Gastrocnemius medialis (tissue), 4 donors: ENCODE measurements around the gene PBX3. TPM values are rescaled to one million over a fixed set of nuclear protein-coding genes. Genes with fewer than 3 reads are reported as not detected.

Source experiments
- ATAC-seq, 2 donors: fragments of 150-250 bp; one replicate each; pipeline ENCODE4 v1.9.1; 2016
- DNase-seq, 2 donors: peaks; one replicate each; pipeline ENCODE4 v3.0.0-alpha.2; 2019
- H3K27ac ChIP-seq, 4 donors: fragments of 200-600 bp; sonication (generic); 1 replicate in 1 of 4; 2 replicates in 3 of 4; pipeline ENCODE4 v1.5.1; 2016 to 2018; ENCODE audit warnings: mild to moderate bottlenecking in 2 of 4, moderate library complexity in 1 of 4
- H3K27me3 ChIP-seq, 3 donors: fragments of 200-600 bp; sonication (generic) in 2 of 3; 1 replicate in 1 of 3; 2 replicates in 2 of 3; pipeline versions ENCODE4 v1.5.1 to v1.6.0; 2016 to 2019; ENCODE audit warnings: mild to moderate bottlenecking in 1 of 3, moderate library complexity in 1 of 3
- H3K36me3 ChIP-seq, 2 donors: fragments of 200-600 bp; sonication (generic) in 1 of 2; one replicate each; pipeline ENCODE4 v1.5.1; 2017 to 2018
- H3K4me1 ChIP-seq, 2 donors: fragments of 200-600 bp; sonication (generic) in 1 of 2; one replicate each; pipeline ENCODE4 v1.5.1; 2016 to 2017; ENCODE audit warnings: mild to moderate bottlenecking in 2 of 2
- H3K4me3 ChIP-seq, 4 donors: fragments of 200-600 bp; sonication (generic) in 3 of 4; 1 replicate in 1 of 4; 2 replicates in 3 of 4; pipeline ENCODE4 v1.5.1; 2016 to 2019; ENCODE audit warnings: mild to moderate bottlenecking in 2 of 4
- H3K9me3 ChIP-seq, 3 donors: fragments of 200-600 bp; sonication (generic) in 2 of 3; 1 replicate in 1 of 3; 2 replicates in 2 of 3; pipeline ENCODE4 v1.5.1; 2016 to 2019
- POLR2A ChIP-seq, 2 donors: fragments of 450-650 bp; IDR thresholded peaks; one replicate each; pipeline ENCODE4 v1.6.1; 2017; ENCODE audit warnings: antibody characterized with exemption in 2 of 2, mild to moderate bottlenecking in 2 of 2, moderate library complexity in 2 of 2
- in situ Hi-C, 4 donors: fragments of 200-750 bp; cut with MboI; loops; one replicate each; pipeline versions ENCODE4 v1.15.0 to v1.8.0; 2017; ENCODE audit warnings: low sequenced_read_pairs in 4 of 4
- intact Hi-C: fragments of 100-400 bp; cut with DNase I; formaldehyde crosslinking; loops from one replicate; pipeline ENCODE4 v1.15.1; 2023; ENCODE audit warnings: low total_unique reads
- total RNA-seq, 4 donors: library from RNA; depleted of rRNA; stranded (reverse); fragments of >200 nt; gene quantifications; one replicate each; pipeline versions ENCODE4 v1.1.0 to v1.2.3, GENCODE V29; 2016
- TF ChIP-seq, protein P1 (sequence below), 5 experiments: fragments of 450-650 bp in 3 of 5; fragments of 200-600 bp in 2 of 5; sonication (generic) in 2 of 5; IDR thresholded peaks in 4 of 5; conservative IDR thresholded peaks in 1 of 5; 1 replicate in 4 of 5; 2 replicates in 1 of 5; pipeline ENCODE4 v1.5.1; 2016 to 2019; ENCODE audit warnings: antibody characterized with exemption in 5 of 5, mild to moderate bottlenecking in 3 of 5, moderate library complexity in 3 of 5

Gene PBX3
- total RNA-seq, 4 donors from 2014 or later, result 6.6 to 31.0 (median 9.6) TPM

DNA sequence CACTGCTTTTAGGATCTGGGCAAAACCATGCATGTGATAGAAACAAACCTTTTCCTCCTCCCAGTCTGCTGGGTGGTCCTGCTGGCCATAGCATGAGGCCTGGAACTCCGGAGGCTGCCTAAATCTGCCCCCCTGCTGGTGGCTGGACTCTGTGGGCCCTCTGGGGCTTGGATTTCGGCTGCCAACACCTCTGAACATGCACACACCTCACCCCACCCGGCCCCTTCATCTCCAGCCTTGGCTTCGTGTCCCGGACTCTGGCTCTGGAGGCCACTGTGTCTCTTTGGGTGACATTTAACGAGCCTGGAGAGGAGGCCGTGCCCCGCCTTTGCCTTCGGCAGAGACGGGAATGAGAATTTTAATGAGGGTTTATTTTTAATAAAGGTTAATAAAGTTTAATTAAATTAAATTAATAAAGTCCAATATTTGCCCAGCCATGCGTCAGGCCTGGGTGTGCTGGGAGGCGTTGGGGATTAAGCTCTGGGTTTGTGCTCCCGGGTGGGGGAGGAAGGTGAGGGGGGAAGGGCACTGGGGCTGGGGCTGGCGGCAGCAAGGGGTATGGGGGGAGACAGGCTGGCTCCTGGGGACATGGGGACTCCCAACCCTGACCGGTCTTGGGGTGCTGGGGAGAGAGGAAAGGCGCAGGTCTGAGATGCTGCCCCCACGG is 251.8 kb downstream of the PBX3 start:
- Histone ChIP-seq H3K4me1 (no peaks in the 10 kb centered on the region), H3K4me3 (no peak overlapping the region), H3K27ac (no peak overlapping the region), H3K9me3 (no peaks in the 10 kb centered on the region), H3K36me3 (no peaks in the 10 kb centered on the region), H3K27me3 (no peaks in the 10 kb centered on the region)
- DNase-seq (no peak), ATAC-seq (no peak)
- intact Hi-C loops, result no loop called here
- TF ChIP-seq POLR2A (IDR thresholded peaks at IDR 0.05), result no peak
- TF ChIP-seq, protein P1, sequence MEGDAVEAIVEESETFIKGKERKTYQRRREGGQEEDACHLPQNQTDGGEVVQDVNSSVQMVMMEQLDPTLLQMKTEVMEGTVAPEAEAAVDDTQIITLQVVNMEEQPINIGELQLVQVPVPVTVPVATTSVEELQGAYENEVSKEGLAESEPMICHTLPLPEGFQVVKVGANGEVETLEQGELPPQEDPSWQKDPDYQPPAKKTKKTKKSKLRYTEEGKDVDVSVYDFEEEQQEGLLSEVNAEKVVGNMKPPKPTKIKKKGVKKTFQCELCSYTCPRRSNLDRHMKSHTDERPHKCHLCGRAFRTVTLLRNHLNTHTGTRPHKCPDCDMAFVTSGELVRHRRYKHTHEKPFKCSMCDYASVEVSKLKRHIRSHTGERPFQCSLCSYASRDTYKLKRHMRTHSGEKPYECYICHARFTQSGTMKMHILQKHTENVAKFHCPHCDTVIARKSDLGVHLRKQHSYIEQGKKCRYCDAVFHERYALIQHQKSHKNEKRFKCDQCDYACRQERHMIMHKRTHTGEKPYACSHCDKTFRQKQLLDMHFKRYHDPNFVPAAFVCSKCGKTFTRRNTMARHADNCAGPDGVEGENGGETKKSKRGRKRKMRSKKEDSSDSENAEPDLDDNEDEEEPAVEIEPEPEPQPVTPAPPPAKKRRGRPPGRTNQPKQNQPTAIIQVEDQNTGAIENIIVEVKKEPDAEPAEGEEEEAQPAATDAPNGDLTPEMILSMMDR (IDR thresholded peaks at IDR 0.05 in 4 of 5, conservative IDR thresholded peaks at IDR 0.05 in 1 of 5), result no peak
- in situ Hi-C loops, result no loop called here

DNA sequence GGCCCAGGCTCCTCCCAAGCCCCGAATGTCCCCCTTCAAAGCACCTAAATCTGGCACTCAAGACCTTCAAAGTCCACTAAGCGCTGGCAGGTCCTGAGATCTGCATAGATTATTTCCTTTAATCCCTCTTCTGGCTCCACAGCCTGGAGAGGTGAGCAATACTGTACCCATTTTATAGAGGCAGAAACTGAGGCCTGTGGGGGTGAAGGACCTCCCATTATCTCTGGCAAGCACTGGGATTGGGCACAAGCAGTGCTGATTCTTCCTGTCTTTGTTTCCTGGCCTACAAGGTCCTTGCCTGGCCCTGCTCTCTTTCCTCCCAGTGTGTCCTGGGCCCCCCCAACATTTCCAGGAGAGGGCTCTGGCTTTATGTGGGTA is 252.3 kb downstream of the PBX3 start:
- no peak overlapping the region for H3K27ac ChIP-seq
- H3K4me3 ChIP-seq, result no peak overlapping the region
- DNase-seq, result no peak
- in situ Hi-C loops (no loop called here), intact Hi-C loops (no loop called here)
- no peak for ATAC-seq
- no peaks in the 10 kb centered on the region for H3K27me3 ChIP-seq
- TF ChIP-seq, protein P1 (IDR thresholded peaks at IDR 0.05 in 4 of 5, conservative IDR thresholded peaks at IDR 0.05 in 1 of 5), result no peak
- no peak for TF ChIP-seq POLR2A (IDR thresholded peaks at IDR 0.05)
- H3K9me3 ChIP-seq, result no peaks in the 10 kb centered on the region
- no peaks in the 10 kb centered on the region for H3K36me3 ChIP-seq
- no peaks in the 10 kb centered on the region for H3K4me1 ChIP-seq

DNA sequence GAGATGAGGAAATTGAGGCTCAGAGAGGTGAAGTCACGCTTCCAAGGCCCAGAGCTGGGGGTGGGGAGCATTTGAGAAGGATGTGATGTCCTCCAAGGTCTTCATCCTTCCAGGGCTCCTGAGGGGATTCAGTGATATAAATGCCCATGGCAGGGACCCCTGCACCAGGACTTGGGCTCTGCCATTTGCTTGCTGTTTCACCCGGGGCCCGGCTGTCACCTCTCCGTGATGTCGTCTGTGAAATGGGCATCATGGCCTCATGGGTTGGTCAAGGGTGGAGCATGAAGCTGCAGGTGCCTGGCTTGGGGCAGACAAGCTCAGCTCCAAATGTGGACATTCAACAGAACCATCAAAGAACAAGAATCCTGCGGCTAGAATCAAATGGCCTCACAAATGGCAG is 253.1 kb downstream of the PBX3 start:
- no peak for ATAC-seq
- H3K4me3 ChIP-seq, result no peak overlapping the region
- in situ Hi-C loops, result no loop called here
- H3K9me3 ChIP-seq, result no peaks in the 10 kb centered on the region
- H3K27ac ChIP-seq, result no peak overlapping the region
- TF ChIP-seq POLR2A (IDR thresholded peaks at IDR 0.05), result no peak
- TF ChIP-seq, protein P1 (IDR thresholded peaks at IDR 0.05 in 4 of 5, conservative IDR thresholded peaks at IDR 0.05 in 1 of 5), result no peak
- H3K4me1 ChIP-seq, result no peaks in the 10 kb centered on the region
- no peaks in the 10 kb centered on the region for H3K27me3 ChIP-seq
- no peak for DNase-seq
- intact Hi-C loops, result no loop called here
- no peaks in the 10 kb centered on the region for H3K36me3 ChIP-seq

DNA sequence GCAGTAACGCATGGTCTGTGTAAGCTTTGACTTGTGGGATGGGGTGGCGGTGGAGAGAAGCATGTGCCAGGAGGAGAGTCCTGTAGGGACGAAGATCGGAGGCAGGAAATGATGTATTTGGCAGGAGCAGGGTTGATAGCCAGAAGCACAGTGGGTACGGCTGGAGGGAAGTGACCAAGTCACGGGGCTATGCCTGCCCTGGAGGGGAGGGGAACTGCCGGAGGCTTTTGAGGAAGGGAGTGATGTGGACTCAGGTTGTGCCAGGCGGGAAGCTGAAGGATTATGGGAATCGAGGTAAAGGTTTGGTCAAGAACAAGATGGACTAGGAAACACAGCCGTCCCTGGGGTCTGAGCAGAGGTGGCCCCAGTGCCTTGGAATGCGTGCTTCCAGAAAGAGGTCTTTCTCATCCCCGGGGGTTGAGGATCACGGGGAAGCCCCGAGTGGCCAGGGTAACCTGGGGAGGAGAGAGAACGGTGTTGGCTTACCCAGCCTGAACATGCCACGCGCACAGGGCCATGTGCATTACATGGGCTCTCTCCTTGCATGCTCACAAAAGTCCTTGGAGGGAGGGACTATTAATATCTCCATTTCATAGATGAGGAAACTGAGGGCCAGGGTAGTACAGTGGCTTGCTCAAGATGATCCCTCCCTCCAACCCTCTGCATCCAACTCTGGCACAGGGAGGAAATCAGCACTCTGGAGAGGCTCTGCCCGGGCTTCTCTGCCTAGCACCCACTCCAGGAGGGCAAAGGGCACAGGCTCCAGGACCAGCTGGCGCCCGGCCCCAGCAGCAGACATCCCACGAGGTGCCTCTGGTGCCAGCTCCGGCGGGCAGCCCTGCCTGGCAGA is 253.8 kb downstream of the PBX3 start:
- no peak for TF ChIP-seq POLR2A (IDR thresholded peaks at IDR 0.05)
- TF ChIP-seq, protein P1 (IDR thresholded peaks at IDR 0.05 in 4 of 5, conservative IDR thresholded peaks at IDR 0.05 in 1 of 5), result no peak
- DNase-seq, result no peak
- H3K27ac ChIP-seq, result no peak overlapping the region
- H3K4me3 ChIP-seq, result no peak overlapping the region
- H3K4me1 ChIP-seq, result no peaks in the 10 kb centered on the region
- in situ Hi-C loops, result no loop called here
- intact Hi-C loops, result no loop called here
- no peaks in the 10 kb centered on the region for H3K36me3 ChIP-seq
- no peak for ATAC-seq
- H3K9me3 ChIP-seq, result no peaks in the 10 kb centered on the region
- H3K27me3 ChIP-seq, result no peaks in the 10 kb centered on the region
